OCI-LY1 (cell line): ENCODE results near the gene VTI1B.

Experiments
- CTCF ChIP-seq: fragments of 200-600 bp; sonication (generic), shearing (Covaris generic); IDR thresholded peaks from 2 replicates; pipeline ENCODE4 v1.5.1; 2017; ENCODE audit warnings: mild to moderate bottlenecking, antibody characterized with exemption, low read length, moderate library complexity, mixed read lengths
- EZH2 ChIP-seq: fragments of 200-600 bp; sonication (generic), shearing (Covaris generic); IDR thresholded peaks from 2 replicates; pipeline ENCODE4 v1.8.0; 2017; ENCODE audit warnings: borderline replicate concordance, mixed run types, mild to moderate bottlenecking, antibody characterized with exemption, low read length, moderate library complexity, mixed read lengths

- TF ChIP-seq CTCF, result no peak
- TF ChIP-seq EZH2, result no peak
Measured at GRCh38 chr14:67609642-67610310, 64.7 kb downstream of the VTI1B start.
